H7 (cell line): ENCODE measurements around the gene SIMC1. TPM values are rescaled to one million over a fixed set of nuclear protein-coding genes. Genes with fewer than 3 reads are reported as not detected.
A peak's percentile ranks its signal among the peaks of the same experiment; 100 is the strongest.

Experiments used
- DNase-seq: peaks from one replicate; pipeline ENCODE4 v3.0.0; 2012
- H3K27me3 ChIP-seq: 2 replicates; pipeline ENCODE4 v1.6.0; 2011; ENCODE audit warnings: mild to moderate bottlenecking, low read length; ENCODE audit not compliant: control insufficient read depth, insufficient read depth
- H3K36me3 ChIP-seq: replicated peaks from 2 replicates; pipeline ENCODE4 v1.5.1; 2011; ENCODE audit warnings: low read length; ENCODE audit not compliant: control insufficient read depth, insufficient read depth
- H3K4me3 ChIP-seq: 2 replicates; pipeline ENCODE4 v1.5.1; 2011; ENCODE audit warnings: low read depth, mild to moderate bottlenecking, control low read depth, low read length, moderate library complexity; ENCODE audit not compliant: insufficient read depth
- total RNA-seq: library from RNA; depleted of rRNA; stranded (reverse); fragments of >200 nt; shearing (Covaris generic); gene quantifications from 2 replicates; pipeline ENCODE4 v1.2.3, GENCODE V29; 2014

SIMC1 gene
- total RNA-seq, 1 experiment from 2014 or later = 15.0 TPM

- DNase-seq = peak; percentile 7
- no peaks in the 10 kb centered on the region; the same call in 1 of the 2 replicates for H3K36me3 ChIP-seq
- H3K4me3 ChIP-seq = no peak overlapping the region
- no peaks in the 10 kb centered on the region for H3K27me3 ChIP-seq
Measured at GRCh38 chr5:176373100-176373818, 135.0 kb downstream of the SIMC1 start.

- H3K27me3 ChIP-seq = no peaks in the 10 kb centered on the region
- H3K36me3 ChIP-seq = peaks cover 8% of the 10 kb centered on the region
- no peak overlapping the region for H3K4me3 ChIP-seq
- DNase-seq = no peak
Measured at GRCh38 chr5:176379881-176380280, 141.7 kb downstream of the SIMC1 start.

DNA sequence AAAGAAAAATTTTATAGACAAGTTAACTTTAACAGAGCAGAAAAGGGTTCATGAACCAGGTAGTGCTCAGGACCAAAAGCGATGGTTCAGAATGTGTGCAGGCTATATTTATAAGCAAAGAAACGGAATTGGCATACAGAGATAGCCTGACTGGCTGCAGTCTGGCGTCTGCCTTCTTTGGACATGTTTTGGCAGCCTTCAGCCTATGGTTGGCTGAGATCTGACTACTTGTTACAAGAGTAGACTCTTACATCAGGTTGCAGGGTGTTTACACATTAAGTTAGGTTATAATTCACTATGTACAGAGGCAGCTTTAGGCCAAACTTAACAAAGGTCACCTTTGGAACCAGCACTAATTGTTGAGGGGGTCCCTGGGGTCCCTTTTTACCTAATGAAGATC, 143.2 kb downstream of the SIMC1 start:
- Histone ChIP-seq H3K4me3 (no peak overlapping the region), H3K36me3 (peaks cover 16% of the 10 kb centered on the region), H3K27me3 (no peaks in the 10 kb centered on the region)
- no peak for DNase-seq

DNA sequence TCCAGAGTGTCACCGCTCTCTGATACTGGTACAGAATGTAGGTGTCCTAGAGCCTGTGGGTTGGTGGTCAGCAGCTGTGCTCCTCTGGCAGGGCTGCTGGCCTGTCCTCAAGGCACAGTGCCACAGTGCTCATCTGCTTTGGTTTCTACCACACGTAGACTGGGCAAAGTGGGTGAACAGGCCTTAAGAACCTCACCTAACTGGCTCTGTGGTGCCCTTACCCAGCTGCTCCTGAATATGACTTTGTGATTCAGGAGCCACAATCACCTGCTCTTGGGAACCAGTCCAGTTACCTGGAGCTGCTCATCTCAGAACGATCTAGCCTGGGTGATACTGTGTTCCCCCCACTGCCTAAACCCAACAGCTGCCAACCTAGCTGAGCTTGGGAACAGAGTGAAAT, 143.8 kb downstream of the SIMC1 start:
- DNase-seq = no peak
- no peaks in the 10 kb centered on the region for H3K27me3 ChIP-seq
- no peak overlapping the region for H3K4me3 ChIP-seq
- H3K36me3 ChIP-seq = peaks cover 16% of the 10 kb centered on the region

- no peak overlapping the region for H3K4me3 ChIP-seq
- H3K36me3 ChIP-seq = peaks cover 16% of the 10 kb centered on the region
- no peaks in the 10 kb centered on the region for H3K27me3 ChIP-seq
- DNase-seq = no peak
Measured at GRCh38 chr5:176382721-176383120, 144.5 kb downstream of the SIMC1 start.

- no peaks in the 10 kb centered on the region for H3K27me3 ChIP-seq
- H3K36me3 ChIP-seq = peaks cover 16% of the 10 kb centered on the region
- H3K4me3 ChIP-seq = no peak overlapping the region
- DNase-seq = no peak
Measured at GRCh38 chr5:176383248-176383905, 145.2 kb downstream of the SIMC1 start.

- Histone ChIP-seq H3K36me3 (peaks cover 16% of the 10 kb centered on the region), H3K27me3 (no peaks in the 10 kb centered on the region), H3K4me3 (no peak overlapping the region)
- no peak for DNase-seq
Measured at GRCh38 chr5:176383961-176384360, 145.7 kb downstream of the SIMC1 start.

DNA sequence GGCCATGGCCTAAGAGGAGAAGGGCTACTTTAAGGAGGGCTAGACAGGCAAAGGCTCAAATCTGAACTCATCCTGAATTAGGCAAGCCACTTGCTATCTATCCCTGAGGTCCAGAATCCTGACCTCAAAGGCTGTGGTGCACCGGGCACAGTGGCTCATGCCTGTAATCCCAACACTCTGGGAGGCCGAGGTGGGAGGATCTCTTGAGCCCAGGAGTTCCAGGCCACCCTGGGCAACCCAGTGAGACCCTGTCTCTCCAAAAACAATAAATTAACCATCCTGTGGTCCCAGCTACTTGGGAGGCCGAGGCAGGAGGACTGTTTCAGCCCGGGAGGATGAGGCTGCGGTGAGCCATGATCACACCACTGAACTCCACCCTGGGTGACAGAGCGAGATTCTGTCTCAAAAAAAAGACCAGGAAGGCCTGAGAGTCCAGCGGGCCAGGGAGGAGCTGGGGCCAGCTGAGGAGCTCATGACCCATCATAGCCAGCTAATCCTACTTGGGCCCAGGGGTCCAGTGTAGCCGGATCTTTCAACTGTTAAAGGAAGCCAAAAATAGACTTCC, 146.2 kb downstream of the SIMC1 start:
- no peak for DNase-seq
- H3K36me3 ChIP-seq = peaks cover 16% of the 10 kb centered on the region
- H3K27me3 ChIP-seq = no peaks in the 10 kb centered on the region

DNA sequence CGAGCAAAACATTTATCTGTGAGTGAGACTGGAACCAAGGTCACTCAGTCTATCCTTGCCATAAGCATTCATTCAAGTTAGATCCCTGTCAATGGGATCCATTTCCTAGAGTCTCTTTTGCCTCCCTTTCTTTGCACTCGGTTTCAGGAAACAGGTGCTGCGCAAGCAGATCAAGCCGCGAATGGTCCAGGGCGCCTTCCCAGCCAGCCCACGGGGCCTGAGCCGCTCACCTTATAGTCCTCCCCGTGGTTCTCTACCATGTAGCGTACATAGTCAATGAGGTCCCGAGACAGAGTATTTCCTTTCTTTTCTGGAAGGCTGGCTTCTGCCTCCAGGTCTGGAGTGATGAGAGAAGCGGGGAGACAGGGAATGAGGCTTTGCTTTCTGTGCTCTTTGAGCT, 146.8 kb downstream of the SIMC1 start:
- Histone ChIP-seq H3K27me3 (no peaks in the 10 kb centered on the region), H3K4me3 (no peak overlapping the region), H3K36me3 (peaks cover 16% of the 10 kb centered on the region)
- DNase-seq = no peak

More for the DNA sequence above, 146.2 kb downstream of the SIMC1 start:
- H3K4me3 ChIP-seq = no peak overlapping the region

DNA sequence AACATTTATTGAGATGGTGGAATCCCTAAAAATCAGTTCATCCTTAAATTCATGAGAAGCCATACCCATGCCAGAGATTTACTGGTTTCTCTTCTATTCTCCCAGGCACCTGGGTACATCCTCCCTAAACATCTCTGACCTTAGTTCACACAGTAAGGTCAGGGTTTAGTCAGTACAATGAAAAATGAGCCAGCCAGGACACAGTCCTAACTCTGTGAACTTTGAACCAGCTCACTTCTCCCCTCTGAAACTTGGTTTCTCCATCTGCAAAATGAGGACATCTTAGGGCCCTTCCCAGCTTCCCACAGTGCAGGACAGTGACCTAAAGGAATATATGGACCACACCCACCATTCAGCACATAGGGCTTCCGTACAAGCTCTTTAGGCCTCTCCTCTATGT, 148.3 kb downstream of the SIMC1 start:
- Histone ChIP-seq H3K27me3 (no peaks in the 10 kb centered on the region), H3K36me3 (peaks cover 16% of the 10 kb centered on the region), H3K4me3 (no peak overlapping the region)
- no peak for DNase-seq

DNA sequence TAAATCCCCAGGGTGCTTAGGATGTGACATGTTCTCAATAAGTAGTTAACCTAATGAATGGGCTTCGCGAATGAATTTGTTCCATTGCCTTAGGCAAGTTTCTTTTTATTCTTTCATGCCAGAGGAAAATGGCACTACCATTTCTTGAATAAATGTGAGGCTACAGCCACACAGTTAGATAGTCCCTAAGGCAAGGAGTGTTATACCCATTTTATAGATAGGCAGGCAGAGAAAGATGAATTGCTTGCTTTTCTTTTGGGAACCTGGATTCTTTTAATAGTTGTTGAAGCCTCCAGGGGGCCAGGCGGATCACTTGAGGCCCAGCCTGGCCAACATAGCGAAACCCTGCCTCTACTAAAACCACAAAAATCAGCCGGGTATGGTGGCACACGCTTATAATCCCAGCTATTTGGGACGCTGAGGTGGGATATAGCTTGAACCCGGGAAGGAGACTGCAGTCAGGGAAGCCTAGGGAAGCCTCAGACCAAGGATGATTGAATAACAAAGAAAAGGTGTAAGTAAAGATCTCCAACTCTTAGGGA, 149.2 kb downstream of the SIMC1 start:
- DNase-seq = no peak
- Histone ChIP-seq H3K4me3 (peak overlapping the region; percentile 91), H3K27me3 (no peaks in the 10 kb centered on the region), H3K36me3 (peaks cover 14% of the 10 kb centered on the region)

- Histone ChIP-seq H3K36me3 (peaks cover 14% of the 10 kb centered on the region), H3K4me3 (peak overlapping the region; percentile 91), H3K27me3 (no peaks in the 10 kb centered on the region)
- peak; percentile 75 for DNase-seq
Measured at GRCh38 chr5:176388003-176388443, 149.8 kb downstream of the SIMC1 start.

GRCh38 chr5:176388444-176389134, 150.4 kb downstream of the SIMC1 start, which contains the start of the genes HIGD2A and NOP16:
Gene HIGD2A, plus strand, starts transcription at chr5:176388751. Its CDS starts 69 bp downstream, at chr5:176388820.
Gene NOP16, minus strand, starts transcription at chr5:176388598. Its CDS starts 59 bp downstream, at chr5:176388539.
- Histone ChIP-seq H3K27me3 (no peaks in the 10 kb centered on the region), H3K36me3 (peaks cover 11% of the 10 kb centered on the region)
- peak; percentile 97 for DNase-seq

More at GRCh38 chr5:176388444-176389134, 150.4 kb downstream of the SIMC1 start, which contains the start of the genes HIGD2A and NOP16:
- peak within 1 kb of the TSS; percentile 91 for H3K4me3 ChIP-seq
